Tibial nerve (tissue), 4 donors: ENCODE results near the gene MYB.

Experiments used
- EP300 ChIP-seq, 2 donors: sonication (generic); formaldehyde crosslinking; IDR thresholded peaks; one replicate each; pipeline ENCODE4 v1.6.1; 2017; ENCODE audit warnings: antibody characterized with exemption in 2 of 2, mild to moderate bottlenecking in 1 of 2
- POLR2A ChIP-seq, 2 donors: fragments of 450-650 bp; IDR thresholded peaks; one replicate each; pipeline ENCODE4 v1.6.1; 2017; ENCODE audit warnings: antibody characterized with exemption in 2 of 2, mild to moderate bottlenecking in 2 of 2, moderate library complexity in 2 of 2
- TF ChIP-seq, protein P1 (sequence below), 5 experiments: fragments of 200-600 bp in 3 of 5; fragments of 450-650 bp in 2 of 5; sonication (generic) in 3 of 5; IDR thresholded peaks; one replicate each; pipeline ENCODE4 v1.5.1; 2016 to 2019; ENCODE audit warnings: antibody characterized with exemption in 5 of 5, mild to moderate bottlenecking in 3 of 5, moderate library complexity in 2 of 5

DNA sequence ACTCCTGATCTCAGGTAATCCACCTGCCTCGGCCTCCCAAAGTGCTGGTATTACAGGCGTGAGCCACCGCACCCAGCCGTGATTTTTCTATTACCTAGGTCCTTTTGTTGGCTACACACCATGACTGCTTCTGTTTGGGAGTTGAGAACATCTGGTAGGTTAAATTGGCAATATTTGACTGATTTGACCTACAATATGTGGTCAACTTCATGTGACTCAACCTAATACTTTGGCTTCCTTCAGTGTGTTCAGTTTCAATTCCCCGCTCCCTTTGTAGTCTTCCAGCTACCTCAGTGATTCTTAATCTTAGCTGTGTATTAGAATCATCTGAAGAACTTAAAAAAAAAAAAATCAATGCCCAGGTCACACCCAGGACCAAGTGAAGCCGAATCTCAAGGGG lies 47.4 kb downstream of the MYB start:
- TF ChIP-seq EP300 (IDR thresholded peaks at IDR 0.05): no peak
- TF ChIP-seq, protein P1, sequence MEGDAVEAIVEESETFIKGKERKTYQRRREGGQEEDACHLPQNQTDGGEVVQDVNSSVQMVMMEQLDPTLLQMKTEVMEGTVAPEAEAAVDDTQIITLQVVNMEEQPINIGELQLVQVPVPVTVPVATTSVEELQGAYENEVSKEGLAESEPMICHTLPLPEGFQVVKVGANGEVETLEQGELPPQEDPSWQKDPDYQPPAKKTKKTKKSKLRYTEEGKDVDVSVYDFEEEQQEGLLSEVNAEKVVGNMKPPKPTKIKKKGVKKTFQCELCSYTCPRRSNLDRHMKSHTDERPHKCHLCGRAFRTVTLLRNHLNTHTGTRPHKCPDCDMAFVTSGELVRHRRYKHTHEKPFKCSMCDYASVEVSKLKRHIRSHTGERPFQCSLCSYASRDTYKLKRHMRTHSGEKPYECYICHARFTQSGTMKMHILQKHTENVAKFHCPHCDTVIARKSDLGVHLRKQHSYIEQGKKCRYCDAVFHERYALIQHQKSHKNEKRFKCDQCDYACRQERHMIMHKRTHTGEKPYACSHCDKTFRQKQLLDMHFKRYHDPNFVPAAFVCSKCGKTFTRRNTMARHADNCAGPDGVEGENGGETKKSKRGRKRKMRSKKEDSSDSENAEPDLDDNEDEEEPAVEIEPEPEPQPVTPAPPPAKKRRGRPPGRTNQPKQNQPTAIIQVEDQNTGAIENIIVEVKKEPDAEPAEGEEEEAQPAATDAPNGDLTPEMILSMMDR (IDR thresholded peaks at IDR 0.05): no peak
- no peak for TF ChIP-seq POLR2A (IDR thresholded peaks at IDR 0.05)
